PFSK-1 (cell line): ENCODE data around the gene SYNGR1.

ENCODE experiments used
- POLR2AphosphoS5 ChIP-seq: IDR thresholded peaks from 2 replicates; pipeline ENCODE4 v1.6.1; 2012; ENCODE audit warnings: low read depth, mild to moderate bottlenecking, control low read depth, low read length, moderate library complexity
- SIN3A ChIP-seq: IDR thresholded peaks from 2 replicates; pipeline ENCODE4 v1.6.1; 2012; ENCODE audit warnings: mild to moderate bottlenecking, low read length, moderate library complexity, borderline replicate concordance; ENCODE audit not compliant: insufficient read depth
- TF ChIP-seq, protein P1 (sequence below), 2 experiments: IDR thresholded peaks; 2 replicates each; pipeline versions ENCODE4 v1.6.1 to v1.8.0; 2011 to 2012; ENCODE audit warnings: low read depth in 2 of 2, low read length in 2 of 2, control low read depth in 1 of 2, inconsistent platforms in 1 of 2, mild to moderate bottlenecking in 1 of 2, moderate library complexity in 1 of 2; ENCODE audit not compliant: insufficient read depth in 1 of 2

DNA sequence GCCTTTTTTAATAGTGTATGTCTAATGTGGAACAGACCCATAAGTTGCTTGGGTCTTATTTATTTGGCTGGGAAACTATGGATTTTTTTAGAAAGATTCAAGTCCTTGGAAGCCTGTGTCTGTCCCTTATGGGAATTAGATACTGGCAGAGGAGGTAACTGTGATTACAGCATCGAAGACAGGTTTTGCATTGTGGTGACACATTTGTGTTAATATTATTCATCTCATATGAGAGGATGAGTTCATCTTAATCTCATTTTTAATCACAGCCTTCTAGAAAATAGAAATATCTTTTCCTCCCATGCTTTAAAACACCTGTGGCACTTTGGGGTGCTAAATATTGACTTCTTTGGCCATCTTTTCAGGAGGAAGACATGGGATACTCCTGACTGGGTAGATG is 59.0 kb downstream of the SYNGR1 start:
- TF ChIP-seq, protein P1, sequence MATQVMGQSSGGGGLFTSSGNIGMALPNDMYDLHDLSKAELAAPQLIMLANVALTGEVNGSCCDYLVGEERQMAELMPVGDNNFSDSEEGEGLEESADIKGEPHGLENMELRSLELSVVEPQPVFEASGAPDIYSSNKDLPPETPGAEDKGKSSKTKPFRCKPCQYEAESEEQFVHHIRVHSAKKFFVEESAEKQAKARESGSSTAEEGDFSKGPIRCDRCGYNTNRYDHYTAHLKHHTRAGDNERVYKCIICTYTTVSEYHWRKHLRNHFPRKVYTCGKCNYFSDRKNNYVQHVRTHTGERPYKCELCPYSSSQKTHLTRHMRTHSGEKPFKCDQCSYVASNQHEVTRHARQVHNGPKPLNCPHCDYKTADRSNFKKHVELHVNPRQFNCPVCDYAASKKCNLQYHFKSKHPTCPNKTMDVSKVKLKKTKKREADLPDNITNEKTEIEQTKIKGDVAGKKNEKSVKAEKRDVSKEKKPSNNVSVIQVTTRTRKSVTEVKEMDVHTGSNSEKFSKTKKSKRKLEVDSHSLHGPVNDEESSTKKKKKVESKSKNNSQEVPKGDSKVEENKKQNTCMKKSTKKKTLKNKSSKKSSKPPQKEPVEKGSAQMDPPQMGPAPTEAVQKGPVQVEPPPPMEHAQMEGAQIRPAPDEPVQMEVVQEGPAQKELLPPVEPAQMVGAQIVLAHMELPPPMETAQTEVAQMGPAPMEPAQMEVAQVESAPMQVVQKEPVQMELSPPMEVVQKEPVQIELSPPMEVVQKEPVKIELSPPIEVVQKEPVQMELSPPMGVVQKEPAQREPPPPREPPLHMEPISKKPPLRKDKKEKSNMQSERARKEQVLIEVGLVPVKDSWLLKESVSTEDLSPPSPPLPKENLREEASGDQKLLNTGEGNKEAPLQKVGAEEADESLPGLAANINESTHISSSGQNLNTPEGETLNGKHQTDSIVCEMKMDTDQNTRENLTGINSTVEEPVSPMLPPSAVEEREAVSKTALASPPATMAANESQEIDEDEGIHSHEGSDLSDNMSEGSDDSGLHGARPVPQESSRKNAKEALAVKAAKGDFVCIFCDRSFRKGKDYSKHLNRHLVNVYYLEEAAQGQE (IDR thresholded peaks at IDR 0.05; ENCODE audit: insufficient read depth in 1 of 2, low read depth in 2 of 2, low read length in 2 of 2), result no peak
- TF ChIP-seq POLR2AphosphoS5 (no peak), SIN3A (no peak)
